ENCODE data around the gene F11.
A peak's percentile ranks its signal among the peaks of the same experiment; 100 is the strongest.

Gene F11

DNA sequence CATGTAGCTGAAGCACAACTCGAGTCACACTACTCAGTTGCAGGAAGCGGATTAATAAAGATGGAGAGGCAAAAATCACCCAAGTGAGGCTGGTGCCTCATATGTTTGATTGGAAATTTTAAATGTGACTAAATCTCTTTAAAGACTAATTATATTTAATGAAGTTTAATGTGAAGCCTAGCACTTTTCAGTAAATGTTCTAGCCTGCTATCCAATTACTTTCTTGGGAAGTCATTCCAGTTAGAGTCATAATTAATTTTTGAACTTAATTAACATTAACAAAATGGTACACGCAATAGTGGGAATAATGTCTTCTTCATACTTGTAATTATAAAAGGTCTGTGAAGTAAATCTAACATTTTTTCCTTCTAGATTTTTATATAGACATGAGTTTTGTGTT lies 20.6 kb downstream of the F11 start:
- Histone ChIP-seq H3K27me3 (ENCODE audit: control insufficient read depth, insufficient read depth, low read length) (no peaks in the 10 kb centered on the region), H3K36me3 (ENCODE audit: control insufficient read depth, low read depth, low read length) (no peaks in the 10 kb centered on the region), H3K4me3 (ENCODE audit: low read length) (no peak overlapping the region), H3K4me1 (ENCODE audit: control insufficient read depth, low read depth, low read length) (no peaks in the 10 kb centered on the region), H3K27ac (ENCODE audit: low read length) (no peak overlapping the region), H3K9me3 (ENCODE audit: control insufficient read depth, low read depth, low read length) (no peaks in the 10 kb centered on the region), H3K9ac (ENCODE audit: low read length) (no peak overlapping the region)

DNA sequence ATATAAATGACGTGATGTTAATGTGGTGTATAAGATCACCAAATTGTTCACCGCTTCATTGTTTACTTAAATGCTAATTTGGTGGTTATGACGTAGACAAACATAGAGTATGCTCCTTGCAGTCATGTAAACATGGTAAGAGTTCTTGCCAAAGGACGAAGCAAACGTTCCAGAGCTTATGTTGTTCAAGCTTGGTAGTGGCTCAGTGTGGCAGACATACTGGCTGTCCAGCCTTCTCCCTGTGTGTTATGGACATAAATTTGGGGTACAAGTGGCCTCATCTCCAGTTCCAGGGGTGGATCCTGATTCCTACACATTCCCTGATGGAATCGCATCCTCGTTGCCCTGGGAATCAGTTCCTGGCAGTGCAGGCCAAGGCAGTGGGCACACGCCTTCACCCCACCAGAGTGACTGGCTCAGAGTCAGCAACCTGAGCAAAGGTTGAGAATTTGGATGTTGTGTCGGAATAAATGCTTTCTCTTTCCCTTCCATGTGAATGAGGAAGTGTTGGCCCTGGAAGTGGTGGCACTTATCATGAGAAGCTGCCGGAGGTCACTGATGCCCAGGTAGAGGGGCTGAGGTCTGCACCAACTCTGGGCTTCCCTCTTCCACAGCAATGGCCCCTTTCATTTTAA lies 25.4 kb downstream of the F11 start:
- H3K4me1 ChIP-seq (ENCODE audit: control insufficient read depth, low read depth, low read length), result no peaks in the 10 kb centered on the region
- H3K27me3 ChIP-seq (ENCODE audit: control insufficient read depth, insufficient read depth, low read length), result no peaks in the 10 kb centered on the region

DNA sequence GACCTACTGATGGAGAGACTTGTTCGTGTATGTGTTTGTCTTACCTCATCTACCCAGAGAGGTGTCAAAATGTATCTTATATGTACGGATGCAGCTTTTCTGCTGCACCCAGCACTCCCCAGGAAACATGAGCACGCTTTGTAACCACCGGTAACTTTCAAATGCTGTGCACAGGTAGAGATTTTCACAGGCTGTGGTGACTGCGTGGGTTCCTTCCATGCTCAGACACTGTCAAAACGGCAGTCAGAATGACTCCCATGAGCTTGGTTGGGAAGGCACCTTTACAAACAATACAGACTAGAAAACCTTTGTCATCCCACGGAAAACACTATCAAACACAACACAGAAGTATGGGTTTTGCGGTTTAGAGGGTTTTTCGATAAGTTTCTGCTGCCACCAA lies 28.2 kb downstream of the F11 start:
- Histone ChIP-seq H3K27me3 (ENCODE audit: control insufficient read depth, insufficient read depth, low read length) (peaks cover 4% of the 10 kb centered on the region), H3K9me3 (ENCODE audit: control insufficient read depth, low read depth, low read length) (no peaks in the 10 kb centered on the region), H3K4me1 (ENCODE audit: control insufficient read depth, low read depth, low read length) (peaks cover 4% of the 10 kb centered on the region), H3K36me3 (ENCODE audit: control insufficient read depth, low read depth, low read length) (no peaks in the 10 kb centered on the region), H3K4me3 (ENCODE audit: low read length) (no peak overlapping the region), H3K27ac (ENCODE audit: low read length) (no peak overlapping the region), H3K9ac (ENCODE audit: low read length) (no peak overlapping the region)

More for the DNA sequence above, 25.4 kb downstream of the F11 start:
- Histone ChIP-seq H3K9ac (ENCODE audit: low read length) (no peak overlapping the region), H3K36me3 (ENCODE audit: control insufficient read depth, low read depth, low read length) (no peaks in the 10 kb centered on the region), H3K27ac (ENCODE audit: low read length) (no peak overlapping the region), H3K9me3 (ENCODE audit: control insufficient read depth, low read depth, low read length) (no peaks in the 10 kb centered on the region), H3K4me3 (ENCODE audit: low read length) (no peak overlapping the region)

DNA sequence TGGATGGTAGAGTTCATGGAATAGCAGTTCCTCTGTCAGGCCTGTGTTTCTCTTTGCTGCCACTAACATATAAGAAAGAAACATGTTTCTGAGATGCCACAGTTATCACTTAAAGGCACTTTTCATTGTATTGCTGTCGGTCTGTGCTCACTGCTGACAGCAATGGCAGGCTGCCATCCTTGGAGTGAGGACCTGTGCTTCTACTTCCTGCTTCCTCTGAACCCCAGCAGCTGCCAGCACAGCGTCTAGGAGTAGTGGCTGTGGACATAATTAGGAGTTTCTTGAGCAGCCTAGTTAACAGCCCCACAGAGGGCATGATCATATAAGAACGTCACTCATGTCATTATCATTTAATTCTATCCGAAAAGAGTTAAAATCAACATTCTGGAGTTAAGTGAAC lies 30.5 kb downstream of the F11 start:
- Histone ChIP-seq H3K9me3 (ENCODE audit: control insufficient read depth, low read depth, low read length) (no peaks in the 10 kb centered on the region), H3K27me3 (ENCODE audit: control insufficient read depth, insufficient read depth, low read length) (peaks cover 4% of the 10 kb centered on the region), H3K9ac (ENCODE audit: low read length) (no peak overlapping the region), H3K27ac (ENCODE audit: low read length) (no peak overlapping the region), H3K36me3 (ENCODE audit: control insufficient read depth, low read depth, low read length) (no peaks in the 10 kb centered on the region), H3K4me1 (ENCODE audit: control insufficient read depth, low read depth, low read length) (peaks cover 4% of the 10 kb centered on the region), H3K4me3 (ENCODE audit: low read length) (no peak overlapping the region)

- no peaks in the 10 kb centered on the region for H3K9me3 ChIP-seq (ENCODE audit: control insufficient read depth, low read depth, low read length)
- H3K27ac ChIP-seq (ENCODE audit: low read length), result no peak overlapping the region
- H3K4me3 ChIP-seq (ENCODE audit: low read length), result no peak overlapping the region
Observed at GRCh38 chr4:186297013-186297645, 31.1 kb downstream of the F11 start.

DNA sequence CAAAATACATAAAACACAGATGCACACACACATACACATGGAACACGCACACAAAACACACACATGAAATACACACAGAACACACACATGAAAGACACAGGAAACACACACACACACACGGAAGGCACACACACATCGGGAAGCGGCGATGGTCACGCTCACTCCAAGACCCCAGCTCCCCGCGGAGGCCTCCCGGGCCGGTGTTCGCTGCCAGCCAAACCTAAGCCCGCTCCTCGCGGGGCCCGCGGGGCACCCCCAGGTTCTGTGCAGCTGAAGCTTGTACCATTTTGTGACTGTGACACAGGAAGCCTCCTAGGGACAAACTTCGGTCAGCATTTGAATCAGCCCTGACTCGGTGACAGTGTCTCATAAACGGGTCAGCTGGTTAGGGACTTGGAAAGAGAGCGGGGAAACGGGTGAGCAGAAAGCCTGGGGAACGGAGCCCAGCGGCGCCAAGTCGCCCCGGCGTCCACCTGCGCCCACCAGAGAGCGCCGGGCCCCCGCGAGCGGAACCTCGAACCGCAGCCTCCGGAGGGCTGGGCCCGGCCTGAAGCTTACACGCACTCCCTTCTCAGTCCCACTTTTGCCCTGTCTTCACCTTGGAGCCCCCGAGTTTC lies 32.1 kb downstream of the F11 start:
- no peak overlapping the region for H3K9ac ChIP-seq (ENCODE audit: low read length)
- no peaks in the 10 kb centered on the region for H3K9me3 ChIP-seq (ENCODE audit: control insufficient read depth, low read depth, low read length)
- peaks cover 4% of the 10 kb centered on the region for H3K4me1 ChIP-seq (ENCODE audit: control insufficient read depth, low read depth, low read length)
- no peak overlapping the region for H3K27ac ChIP-seq (ENCODE audit: low read length)
- H3K27me3 ChIP-seq (ENCODE audit: control insufficient read depth, insufficient read depth, low read length), result peaks cover 4% of the 10 kb centered on the region
- no peaks in the 10 kb centered on the region for H3K36me3 ChIP-seq (ENCODE audit: control insufficient read depth, low read depth, low read length)
- peak overlapping the region; percentile 45 for H3K4me3 ChIP-seq (ENCODE audit: low read length)

More at GRCh38 chr4:186297013-186297645, 31.1 kb downstream of the F11 start:
- Histone ChIP-seq H3K27me3 (ENCODE audit: control insufficient read depth, insufficient read depth, low read length) (peaks cover 4% of the 10 kb centered on the region), H3K4me1 (ENCODE audit: control insufficient read depth, low read depth, low read length) (peaks cover 4% of the 10 kb centered on the region), H3K36me3 (ENCODE audit: control insufficient read depth, low read depth, low read length) (no peaks in the 10 kb centered on the region), H3K9ac (ENCODE audit: low read length) (no peak overlapping the region)

DNA sequence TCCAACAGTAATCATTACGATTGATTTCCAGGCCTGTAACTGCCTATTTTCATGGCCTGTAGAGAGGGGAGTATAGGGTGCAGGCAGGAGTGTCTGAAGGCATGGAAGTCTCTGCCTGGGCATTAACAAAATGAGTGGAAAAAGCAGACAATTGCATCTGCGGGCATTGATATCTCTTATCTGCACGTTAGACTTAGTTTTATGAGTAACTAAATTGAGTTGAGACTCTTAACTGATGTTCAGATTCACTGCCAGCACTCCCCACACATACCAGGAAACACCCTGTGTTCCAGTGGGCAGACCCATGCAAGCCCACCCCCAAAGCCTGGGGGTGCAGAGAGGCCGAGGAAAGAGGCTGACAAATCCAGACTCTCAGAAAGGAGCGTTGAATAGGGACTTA lies 33.3 kb downstream of the F11 start:
- Histone ChIP-seq H3K27me3 (ENCODE audit: control insufficient read depth, insufficient read depth, low read length) (peaks cover 4% of the 10 kb centered on the region), H3K9me3 (ENCODE audit: control insufficient read depth, low read depth, low read length) (no peaks in the 10 kb centered on the region), H3K4me1 (ENCODE audit: control insufficient read depth, low read depth, low read length) (peaks cover 4% of the 10 kb centered on the region), H3K9ac (ENCODE audit: low read length) (no peak overlapping the region), H3K36me3 (ENCODE audit: control insufficient read depth, low read depth, low read length) (no peaks in the 10 kb centered on the region), H3K27ac (ENCODE audit: low read length) (no peak overlapping the region), H3K4me3 (ENCODE audit: low read length) (no peak overlapping the region)

DNA sequence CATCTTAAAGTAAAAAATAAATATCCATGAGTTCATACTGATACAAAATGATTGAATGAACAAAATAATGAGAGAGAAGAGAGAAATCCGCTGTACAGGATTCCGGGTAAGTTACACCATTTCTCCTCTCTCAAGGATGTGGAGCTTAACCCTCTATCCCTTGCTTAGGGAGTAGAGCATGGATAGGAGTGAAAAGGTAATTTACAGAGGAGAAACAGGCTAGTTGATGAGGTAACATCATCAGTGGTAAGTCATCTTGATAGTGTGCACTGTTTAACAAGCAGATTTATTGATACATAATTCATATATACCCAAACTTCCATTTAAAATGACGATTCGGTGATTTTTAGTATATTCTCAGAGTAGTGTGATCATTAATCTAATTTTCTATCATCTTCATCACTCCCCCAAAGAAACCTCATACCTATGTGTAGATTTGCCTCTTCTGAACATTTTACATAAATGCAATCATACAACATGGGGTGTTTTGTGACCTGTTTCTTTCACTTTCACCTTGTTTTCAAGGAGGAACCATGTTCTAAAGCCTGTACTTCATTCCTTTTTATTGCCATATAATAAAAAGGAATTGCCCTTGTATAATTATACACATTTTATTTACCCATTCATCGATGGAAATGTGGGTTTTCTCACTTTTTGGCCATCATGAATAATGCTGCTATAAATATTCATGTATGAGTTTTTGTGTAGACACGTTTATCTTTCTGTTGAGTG lies 34.8 kb downstream of the F11 start:
- Histone ChIP-seq H3K27me3 (ENCODE audit: control insufficient read depth, insufficient read depth, low read length) (peaks cover 4% of the 10 kb centered on the region), H3K27ac (ENCODE audit: low read length) (no peak overlapping the region), H3K9me3 (ENCODE audit: control insufficient read depth, low read depth, low read length) (no peaks in the 10 kb centered on the region), H3K36me3 (ENCODE audit: control insufficient read depth, low read depth, low read length) (no peaks in the 10 kb centered on the region), H3K4me1 (ENCODE audit: control insufficient read depth, low read depth, low read length) (peaks cover 4% of the 10 kb centered on the region), H3K9ac (ENCODE audit: low read length) (no peak overlapping the region), H3K4me3 (ENCODE audit: low read length) (no peak overlapping the region)

GRCh38 chr4:186304216-186304615 lies 38.2 kb downstream of the F11 start:
- Histone ChIP-seq H3K4me1 (ENCODE audit: control insufficient read depth, low read depth, low read length) (no peaks in the 10 kb centered on the region), H3K4me3 (ENCODE audit: low read length) (no peak overlapping the region), H3K27ac (ENCODE audit: low read length) (no peak overlapping the region), H3K36me3 (ENCODE audit: control insufficient read depth, low read depth, low read length) (no peaks in the 10 kb centered on the region), H3K27me3 (ENCODE audit: control insufficient read depth, insufficient read depth, low read length) (no peaks in the 10 kb centered on the region), H3K9ac (ENCODE audit: low read length) (no peak overlapping the region), H3K9me3 (ENCODE audit: control insufficient read depth, low read depth, low read length) (no peaks in the 10 kb centered on the region)

GRCh38 chr4:186304866-186305505 lies 39.0 kb downstream of the F11 start:
- Histone ChIP-seq H3K9ac (ENCODE audit: low read length) (no peak overlapping the region), H3K36me3 (ENCODE audit: control insufficient read depth, low read depth, low read length) (no peaks in the 10 kb centered on the region), H3K4me3 (ENCODE audit: low read length) (no peak overlapping the region), H3K27me3 (ENCODE audit: control insufficient read depth, insufficient read depth, low read length) (no peaks in the 10 kb centered on the region), H3K9me3 (ENCODE audit: control insufficient read depth, low read depth, low read length) (no peaks in the 10 kb centered on the region), H3K27ac (ENCODE audit: low read length) (no peak overlapping the region), H3K4me1 (ENCODE audit: control insufficient read depth, low read depth, low read length) (no peaks in the 10 kb centered on the region)

- no peaks in the 10 kb centered on the region for H3K27me3 ChIP-seq (ENCODE audit: control insufficient read depth, insufficient read depth, low read length)
- no peak overlapping the region for H3K9ac ChIP-seq (ENCODE audit: low read length)
- H3K27ac ChIP-seq (ENCODE audit: low read length), result no peak overlapping the region
- H3K4me1 ChIP-seq (ENCODE audit: control insufficient read depth, low read depth, low read length), result no peaks in the 10 kb centered on the region
- H3K36me3 ChIP-seq (ENCODE audit: control insufficient read depth, low read depth, low read length), result no peaks in the 10 kb centered on the region
- no peaks in the 10 kb centered on the region for H3K9me3 ChIP-seq (ENCODE audit: control insufficient read depth, low read depth, low read length)
- no peak overlapping the region for H3K4me3 ChIP-seq (ENCODE audit: low read length)
Observed at GRCh38 chr4:186307497-186307896, 41.5 kb downstream of the F11 start.
